Measurements from ENCODE around the gene PTCD2. TPM values are rescaled to one million over a fixed set of nuclear protein-coding genes. Genes with fewer than 3 reads are reported as not detected.

PTCD2 gene
- total RNA-seq, 1 experiment from 2014 or later: 13.0 TPM

- Mint-ChIP-seq H3K27ac (no peak overlapping the region), H3K9me3 (peaks cover 4% of the 10 kb centered on the region; the same call in 1 of the 2 replicates), H3K4me3 (no peak overlapping the region), H3K4me1 (no peaks in the 10 kb centered on the region), H3K27me3 (ENCODE audit: low read depth) (no peaks in the 10 kb centered on the region), H3K36me3 (no peaks in the 10 kb centered on the region)
- no peak for ATAC-seq
- no peak for DNase-seq (ENCODE audit: low spot score)
- POLR2A ChIA-PET: no interaction called here
- TF ChIP-seq ZNF232 (CRISPR knock-in tag; IDR thresholded peaks at IDR 0.05) (no peak), NR1H2 (CRISPR knock-in tag; IDR thresholded peaks at IDR 0.05) (no peak), ZBTB21 (CRISPR knock-in tag; IDR thresholded peaks at IDR 0.05; ENCODE audit: borderline replicate concordance) (no peak), MXD4 (CRISPR knock-in tag; IDR thresholded peaks at IDR 0.05; ENCODE audit: borderline replicate concordance) (no peak), ZNF671 (CRISPR knock-in tag; IDR thresholded peaks at IDR 0.05) (no peak), EMX1 (CRISPR knock-in tag; IDR thresholded peaks at IDR 0.05) (no peak)
- TF ChIP-seq, protein P1, sequence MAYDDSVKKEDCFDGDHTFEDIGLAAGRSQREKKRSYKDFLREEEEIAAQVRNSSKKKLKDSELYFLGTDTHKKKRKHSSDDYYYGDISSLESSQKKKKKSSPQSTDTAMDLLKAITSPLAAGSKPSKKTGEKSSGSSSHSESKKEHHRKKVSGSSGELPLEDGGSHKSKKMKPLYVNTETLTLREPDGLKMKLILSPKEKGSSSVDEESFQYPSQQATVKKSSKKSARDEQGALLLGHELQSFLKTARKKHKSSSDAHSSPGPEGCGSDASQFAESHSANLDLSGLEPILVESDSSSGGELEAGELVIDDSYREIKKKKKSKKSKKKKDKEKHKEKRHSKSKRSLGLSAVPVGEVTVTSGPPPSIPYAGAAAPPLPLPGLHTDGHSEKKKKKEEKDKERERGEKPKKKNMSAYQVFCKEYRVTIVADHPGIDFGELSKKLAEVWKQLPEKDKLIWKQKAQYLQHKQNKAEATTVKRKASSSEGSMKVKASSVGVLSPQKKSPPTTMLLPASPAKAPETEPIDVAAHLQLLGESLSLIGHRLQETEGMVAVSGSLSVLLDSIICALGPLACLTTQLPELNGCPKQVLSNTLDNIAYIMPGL (CRISPR knock-in tag; IDR thresholded peaks at IDR 0.05): no peak
- TF ChIP-seq, protein P2, sequence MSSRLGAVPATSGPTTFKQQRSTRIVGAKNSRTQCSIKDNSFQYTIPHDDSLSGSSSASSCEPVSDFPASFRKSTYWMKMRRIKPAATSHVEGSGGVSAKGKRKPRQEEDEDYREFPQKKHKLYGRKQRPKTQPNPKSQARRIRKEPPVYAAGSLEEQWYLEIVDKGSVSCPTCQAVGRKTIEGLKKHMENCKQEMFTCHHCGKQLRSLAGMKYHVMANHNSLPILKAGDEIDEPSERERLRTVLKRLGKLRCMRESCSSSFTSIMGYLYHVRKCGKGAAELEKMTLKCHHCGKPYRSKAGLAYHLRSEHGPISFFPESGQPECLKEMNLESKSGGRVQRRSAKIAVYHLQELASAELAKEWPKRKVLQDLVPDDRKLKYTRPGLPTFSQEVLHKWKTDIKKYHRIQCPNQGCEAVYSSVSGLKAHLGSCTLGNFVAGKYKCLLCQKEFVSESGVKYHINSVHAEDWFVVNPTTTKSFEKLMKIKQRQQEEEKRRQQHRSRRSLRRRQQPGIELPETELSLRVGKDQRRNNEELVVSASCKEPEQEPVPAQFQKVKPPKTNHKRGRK (CRISPR knock-in tag; IDR thresholded peaks at IDR 0.05; ENCODE audit: borderline replicate concordance): no peak
- CTCF ChIA-PET: interaction anchor here (1.2 kb wide), 1 partner anchor 20 kb away, joined by 3 read pairs; no protein-coding TSS in a partner anchor
Observed at GRCh38 chr5:72386639-72387038, 66.5 kb downstream of the PTCD2 start.

DNA sequence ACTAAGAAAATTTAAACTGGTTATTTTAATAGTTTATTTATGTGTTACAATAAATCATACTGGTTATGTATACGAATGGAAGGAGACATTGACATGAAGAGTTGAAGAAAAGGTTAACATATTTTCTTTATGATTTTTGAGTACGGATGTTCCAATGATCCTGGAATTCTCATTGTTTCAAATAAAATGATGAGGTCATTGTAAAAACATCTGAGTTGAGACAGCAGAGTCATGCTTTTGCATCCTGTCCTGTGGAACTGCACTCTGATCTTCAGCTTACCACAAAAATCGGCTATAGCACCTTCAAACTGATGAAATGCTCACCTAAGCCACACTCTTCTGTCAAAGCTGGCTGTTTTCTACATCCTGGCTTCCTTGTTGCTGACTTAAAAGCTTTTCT lies 67.8 kb downstream of the PTCD2 start:
- H3K4me1 Mint-ChIP-seq: no peaks in the 10 kb centered on the region
- ATAC-seq: no peak
- no peaks in the 10 kb centered on the region for H3K36me3 Mint-ChIP-seq
- no peak for TF ChIP-seq STAT6 (CRISPR knock-in tag; conservative IDR thresholded peaks at IDR 0.05; ENCODE audit: low read depth)
- no peak for TF ChIP-seq ZNF423 (CRISPR knock-in tag; IDR thresholded peaks at IDR 0.05)
- H3K27ac Mint-ChIP-seq: no peak overlapping the region
- CTCF ChIA-PET: interaction anchor here (1.2 kb wide), 1 partner anchor 21 kb away, joined by 3 read pairs; no protein-coding TSS in a partner anchor
- no peak for DNase-seq (ENCODE audit: low spot score)
- no peak overlapping the region for H3K4me3 Mint-ChIP-seq
- POLR2A ChIA-PET: no interaction called here
- H3K9me3 Mint-ChIP-seq: no peaks in the 10 kb centered on the region
- H3K27me3 Mint-ChIP-seq (ENCODE audit: low read depth): no peaks in the 10 kb centered on the region

- DNase-seq (ENCODE audit: low spot score): no peak
- Mint-ChIP-seq H3K27me3 (ENCODE audit: low read depth) (no peaks in the 10 kb centered on the region), H3K4me3 (no peak overlapping the region), H3K9me3 (no peaks in the 10 kb centered on the region), H3K27ac (no peak overlapping the region), H3K4me1 (no peaks in the 10 kb centered on the region), H3K36me3 (no peaks in the 10 kb centered on the region)
- TF ChIP-seq NR1H2 (CRISPR knock-in tag; IDR thresholded peaks at IDR 0.05) (no peak), MLX (CRISPR knock-in tag; IDR thresholded peaks at IDR 0.05) (no peak)
- TF ChIP-seq, protein P3, sequence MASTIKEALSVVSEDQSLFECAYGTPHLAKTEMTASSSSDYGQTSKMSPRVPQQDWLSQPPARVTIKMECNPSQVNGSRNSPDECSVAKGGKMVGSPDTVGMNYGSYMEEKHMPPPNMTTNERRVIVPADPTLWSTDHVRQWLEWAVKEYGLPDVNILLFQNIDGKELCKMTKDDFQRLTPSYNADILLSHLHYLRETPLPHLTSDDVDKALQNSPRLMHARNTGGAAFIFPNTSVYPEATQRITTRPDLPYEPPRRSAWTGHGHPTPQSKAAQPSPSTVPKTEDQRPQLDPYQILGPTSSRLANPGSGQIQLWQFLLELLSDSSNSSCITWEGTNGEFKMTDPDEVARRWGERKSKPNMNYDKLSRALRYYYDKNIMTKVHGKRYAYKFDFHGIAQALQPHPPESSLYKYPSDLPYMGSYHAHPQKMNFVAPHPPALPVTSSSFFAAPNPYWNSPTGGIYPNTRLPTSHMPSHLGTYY (CRISPR knock-in tag; IDR thresholded peaks at IDR 0.05): no peak
- ChIA-PET CTCF (no interaction called here), POLR2A (no interaction called here)
- no peak for ATAC-seq
Observed at GRCh38 chr5:72388646-72389045, 68.5 kb downstream of the PTCD2 start.
